Left lung (tissue), 10 donors: ENCODE results near the gene GSG1. TPM values are rescaled to one million over a fixed set of nuclear protein-coding genes. Genes with fewer than 3 reads are reported as not detected.

ENCODE experiments used
- ATAC-seq: fragments of 200-7000 bp; cut with Tn5 transposase; one replicate; pipeline ENCODE4 v1.9.1; 2020; ENCODE audit warnings: moderate library complexity
- DNase-seq, 4 donors: peaks; one replicate each; pipeline ENCODE4 v3.0.0-alpha.2; 2013 to 2020
- H3K27ac ChIP-seq, 2 donors: fragments of 200-600 bp; sonication (generic) in 1 of 2; one replicate each; pipeline versions ENCODE4 v1.5.0 to v1.8.0; 2020 to 2021
- H3K27me3 ChIP-seq, 2 donors: fragments of 200-600 bp; sonication (generic) in 1 of 2; one replicate each; pipeline versions ENCODE4 v1.5.0 to v1.8.0; 2020 to 2021
- H3K36me3 ChIP-seq, 2 donors: fragments of 200-600 bp; sonication (generic) in 1 of 2; one replicate each; pipeline versions ENCODE4 v1.5.0 to v1.8.0; 2020 to 2021
- H3K4me1 ChIP-seq, 2 donors: fragments of 200-600 bp; one replicate each; pipeline ENCODE4 v1.8.0; 2021
- H3K4me3 ChIP-seq, 2 donors: fragments of 200-600 bp; sonication (generic) in 1 of 2; one replicate each; pipeline versions ENCODE4 v1.5.0 to v1.8.0; 2020 to 2021; ENCODE audit warnings: mild to moderate bottlenecking in 1 of 2
- H3K9me3 ChIP-seq, 2 donors: fragments of 200-600 bp; sonication (generic) in 1 of 2; one replicate each; pipeline versions ENCODE4 v1.5.0 to v1.8.0; 2020 to 2021
- CTCF ChIP-seq, 2 donors: fragments of 200-600 bp; sonication (generic) in 1 of 2; IDR thresholded peaks; one replicate each; pipeline versions ENCODE4 v1.5.0 to v1.8.0; 2021; ENCODE audit warnings: antibody characterized with exemption in 2 of 2
- intact Hi-C, 2 donors: fragments of 100-400 bp; cut with DNase I; formaldehyde crosslinking; loops; one replicate each; pipeline versions ENCODE4 v1.11.2 to v1.14.2; 2022
- polyA plus RNA-seq, 6 donors: library from polyadenylated mRNA; unstranded; fragments of 120-200 nt; gene quantifications; one replicate each; pipeline ENCODE4 v1.2.1, GENCODE V29; 2013; ENCODE audit not compliant: insufficient read length in 6 of 6
- total RNA-seq, 2 donors: library from RNA; stranded (reverse); fragmentation: NEBNext Ultra II Directional; extraction: Animal tissue kit (Norgen Biotek cat#: 25700); gene quantifications; one replicate each; pipeline ENCODE4 v1.2.1, GENCODE V29; 2021
- donor health status: DM: no; HTN: yes; CAD: no.
- donor health status: DM: no; HTN: no; CAD: no.

The GSG1 gene
- total and polyA plus RNA-seq, 8 donors, result 0.26 to 0.75 (median 0.61) TPM; not detected in 1

- no peaks in the 10 kb centered on the region for H3K27me3 ChIP-seq
- DNase-seq, result no peak
- no peak overlapping the region for H3K4me3 ChIP-seq
- intact Hi-C loops, result no loop called here
- TF ChIP-seq CTCF (IDR thresholded peaks at IDR 0.05), result no peak
- ATAC-seq, result no peak
- no peaks in the 10 kb centered on the region for H3K9me3 ChIP-seq
- peaks cover 5 to 18% of the 10 kb centered on the region in 2 donors for H3K4me1 ChIP-seq
- no peaks in the 10 kb centered on the region for H3K36me3 ChIP-seq
- H3K27ac ChIP-seq, result no peak overlapping the region
Observed at GRCh38 chr12:13046964-13047363, 56.5 kb downstream of the GSG1 start.

GRCh38 chr12:13045816-13046215 is 57.7 kb downstream of the GSG1 start:
- H3K9me3 ChIP-seq, result no peaks in the 10 kb centered on the region
- H3K4me1 ChIP-seq, result peaks cover 5 to 18% of the 10 kb centered on the region in 2 donors
- no peak for DNase-seq
- no peak for TF ChIP-seq CTCF (IDR thresholded peaks at IDR 0.05)
- no peak overlapping the region for H3K4me3 ChIP-seq
- intact Hi-C loops, result no loop called here
- no peak for ATAC-seq
- no peak overlapping the region for H3K27ac ChIP-seq
- H3K27me3 ChIP-seq, result no peaks in the 10 kb centered on the region
- H3K36me3 ChIP-seq, result no peaks in the 10 kb centered on the region

GRCh38 chr12:13044906-13045299 is 58.6 kb downstream of the GSG1 start:
- Histone ChIP-seq H3K27me3 (no peaks in the 10 kb centered on the region), H3K9me3 (no peaks in the 10 kb centered on the region), H3K4me1 (peaks cover 5 to 18% of the 10 kb centered on the region in 2 donors), H3K27ac (no peak overlapping the region), H3K4me3 (peak overlapping the region; percentile 97 to 100), H3K36me3 (no peaks in the 10 kb centered on the region)
- no peak for DNase-seq
- ATAC-seq, result no peak
- intact Hi-C loops, result no loop called here
- TF ChIP-seq CTCF (IDR thresholded peaks at IDR 0.05), result no peak

GRCh38 chr12:13044002-13044905 is 59.2 kb downstream of the GSG1 start, which contains the start of gene FAM234B:
Gene FAM234B (plus strand): TSS chr12:13044381. CDS start chr12:13044404, 23 bp downstream.
- H3K4me1 ChIP-seq, result peaks cover 5 to 18% of the 10 kb centered on the region in 2 donors
- ATAC-seq (peak; percentile 97), DNase-seq (peak; percentile 59 to 97 (median 82))
- H3K9me3 ChIP-seq, result no peaks in the 10 kb centered on the region
- H3K27ac ChIP-seq, result peak within 1 kb of the TSS in 1 of 2 donors; percentile 63
- no peaks in the 10 kb centered on the region for H3K36me3 ChIP-seq
- intact Hi-C loops, result no loop called here
- peak within 1 kb of the TSS; percentile 97 to 100 for H3K4me3 ChIP-seq
- no peak for TF ChIP-seq CTCF (IDR thresholded peaks at IDR 0.05)
- H3K27me3 ChIP-seq, result no peaks in the 10 kb centered on the region

GRCh38 chr12:13042666-13043230 is 60.7 kb downstream of the GSG1 start:
- no peak for DNase-seq
- intact Hi-C loops, result no loop called here

More at GRCh38 chr12:13042666-13043230, 60.7 kb downstream of the GSG1 start:
- Histone ChIP-seq H3K27me3 (no peaks in the 10 kb centered on the region), H3K4me3 (no peak overlapping the region), H3K4me1 (peaks cover 8 to 18% of the 10 kb centered on the region in 2 donors), H3K9me3 (no peaks in the 10 kb centered on the region), H3K36me3 (no peaks in the 10 kb centered on the region), H3K27ac (no peak overlapping the region)
- ATAC-seq, result no peak
- no peak for TF ChIP-seq CTCF (IDR thresholded peaks at IDR 0.05)
